GM06990 (cell line): ENCODE measurements around the gene IFRD1.

Experiments used
- DNase-seq: peaks from one replicate; pipeline ENCODE4 v3.0.0-alpha.2; 2011; ENCODE audit not compliant: insufficient read length; ENCODE audit errors: extremely low read depth
- H3K27me3 ChIP-seq: replicated peaks from 2 replicates; pipeline ENCODE4 v1.6.0; 2011; ENCODE audit warnings: low read length; ENCODE audit not compliant: control insufficient read depth, insufficient read depth
- H3K36me3 ChIP-seq: 2 replicates; pipeline ENCODE4 v1.5.1; 2011; ENCODE audit warnings: low read length; ENCODE audit not compliant: control insufficient read depth, insufficient read depth
- H3K4me3 ChIP-seq: replicated peaks from 2 replicates; pipeline ENCODE4 v1.5.1; 2011; ENCODE audit warnings: low read depth, mild to moderate bottlenecking, control low read depth, low read length
- TF ChIP-seq, protein P1 (sequence below): IDR thresholded peaks from 2 replicates; pipeline ENCODE4 v1.5.1; 2011; ENCODE audit warnings: low read length, control low read depth, mild to moderate bottlenecking, inconsistent platforms; ENCODE audit not compliant: insufficient read depth, poor library complexity, severe bottlenecking

The IFRD1 gene

DNA sequence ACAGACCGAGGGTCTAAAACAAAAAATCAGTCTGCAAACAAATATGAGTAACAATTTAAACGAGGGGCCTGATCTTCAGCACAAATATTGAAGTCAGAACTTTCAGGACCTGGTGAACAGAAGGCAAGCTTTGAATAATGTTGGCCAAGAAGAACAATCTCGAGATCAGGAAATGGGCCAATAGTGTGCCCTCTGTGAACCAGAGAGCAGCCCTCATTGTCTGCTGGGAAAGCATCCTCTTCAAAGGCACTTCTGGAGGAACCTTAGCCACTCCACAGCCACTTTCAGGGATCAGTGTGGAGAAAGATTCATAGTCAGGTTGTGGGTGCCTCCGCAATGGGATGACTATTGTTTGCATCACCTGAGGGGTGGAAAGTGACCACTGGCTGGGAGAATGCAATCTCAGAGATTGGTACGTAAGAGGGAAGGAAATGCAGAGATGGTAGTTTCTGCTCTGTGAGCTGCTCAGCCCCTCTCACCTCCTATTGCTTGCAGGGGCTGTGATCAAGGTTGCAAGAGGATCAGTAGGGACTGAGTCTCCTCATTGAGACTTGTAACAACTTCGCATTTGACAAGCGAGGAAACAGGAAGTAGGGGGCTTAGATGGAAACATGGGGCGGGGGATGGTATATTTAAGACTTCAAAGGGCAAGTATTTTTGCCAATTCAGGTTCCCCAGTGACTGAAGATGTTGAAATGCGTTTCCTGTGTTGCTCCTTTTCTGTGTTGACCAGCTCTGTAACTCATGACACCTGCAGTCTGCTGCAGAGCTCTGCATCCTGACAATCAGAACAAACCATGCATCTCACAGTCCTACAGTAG, 28.4 kb upstream of the IFRD1 start:
- TF ChIP-seq, protein P1, sequence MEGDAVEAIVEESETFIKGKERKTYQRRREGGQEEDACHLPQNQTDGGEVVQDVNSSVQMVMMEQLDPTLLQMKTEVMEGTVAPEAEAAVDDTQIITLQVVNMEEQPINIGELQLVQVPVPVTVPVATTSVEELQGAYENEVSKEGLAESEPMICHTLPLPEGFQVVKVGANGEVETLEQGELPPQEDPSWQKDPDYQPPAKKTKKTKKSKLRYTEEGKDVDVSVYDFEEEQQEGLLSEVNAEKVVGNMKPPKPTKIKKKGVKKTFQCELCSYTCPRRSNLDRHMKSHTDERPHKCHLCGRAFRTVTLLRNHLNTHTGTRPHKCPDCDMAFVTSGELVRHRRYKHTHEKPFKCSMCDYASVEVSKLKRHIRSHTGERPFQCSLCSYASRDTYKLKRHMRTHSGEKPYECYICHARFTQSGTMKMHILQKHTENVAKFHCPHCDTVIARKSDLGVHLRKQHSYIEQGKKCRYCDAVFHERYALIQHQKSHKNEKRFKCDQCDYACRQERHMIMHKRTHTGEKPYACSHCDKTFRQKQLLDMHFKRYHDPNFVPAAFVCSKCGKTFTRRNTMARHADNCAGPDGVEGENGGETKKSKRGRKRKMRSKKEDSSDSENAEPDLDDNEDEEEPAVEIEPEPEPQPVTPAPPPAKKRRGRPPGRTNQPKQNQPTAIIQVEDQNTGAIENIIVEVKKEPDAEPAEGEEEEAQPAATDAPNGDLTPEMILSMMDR = no peak
- H3K27me3 ChIP-seq = no peaks in the 10 kb centered on the region
- no peak for DNase-seq
- no peaks in the 10 kb centered on the region for H3K36me3 ChIP-seq
- no peak overlapping the region for H3K4me3 ChIP-seq

DNA sequence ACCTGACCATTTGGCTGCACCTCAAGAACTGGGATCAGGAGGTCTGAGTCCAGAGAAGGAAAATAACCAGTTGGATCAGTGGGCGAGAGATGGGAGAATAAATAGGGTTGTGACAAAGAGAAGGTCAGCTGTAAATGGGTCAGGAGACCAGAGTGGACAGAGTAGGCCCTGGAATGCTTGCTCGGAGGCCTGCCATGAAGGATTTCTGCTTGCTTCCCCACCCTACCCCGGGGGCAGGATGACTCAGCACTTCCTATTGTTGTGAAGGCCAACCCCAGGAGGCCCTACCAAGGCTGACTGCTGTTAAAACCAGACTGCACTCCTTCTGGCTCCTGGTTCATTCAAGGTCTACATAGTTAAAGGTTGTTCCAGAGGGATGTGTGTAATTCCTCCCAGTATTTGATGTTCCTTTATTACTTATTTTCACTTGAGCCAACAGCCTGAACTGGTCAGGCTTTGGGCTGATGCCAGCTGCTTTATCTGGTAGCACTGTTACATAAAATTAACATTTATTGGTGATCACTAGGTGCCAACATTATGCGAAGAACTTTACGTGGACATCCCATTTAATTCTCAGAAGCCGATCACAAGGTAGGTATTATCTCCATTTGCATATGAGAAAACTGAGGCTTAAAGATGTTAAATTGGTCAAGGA, 27.3 kb upstream of the IFRD1 start:
- no peak for DNase-seq
- H3K4me3 ChIP-seq = no peak overlapping the region

DNA sequence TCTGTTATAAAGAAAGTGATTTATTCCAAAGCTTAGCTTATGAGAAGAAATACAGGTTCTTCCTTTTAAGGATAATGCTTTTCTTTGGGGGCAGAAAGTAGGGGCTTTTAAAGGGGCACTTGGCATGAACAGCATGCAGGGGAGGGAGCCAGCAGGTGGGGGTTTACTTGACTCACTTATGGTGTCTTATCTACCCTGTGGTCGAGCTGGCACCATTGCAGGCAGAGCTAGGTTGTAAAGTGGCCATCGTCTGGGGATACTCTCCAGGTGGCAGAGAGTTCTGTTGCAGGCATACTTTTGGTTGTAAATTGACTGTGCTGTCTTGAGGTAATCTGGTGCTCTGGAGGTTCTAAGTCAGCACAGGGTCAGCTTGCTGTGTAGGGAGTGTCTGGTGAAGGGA, 26.3 kb upstream of the IFRD1 start:
- TF ChIP-seq, protein P1 = no peak
- H3K4me3 ChIP-seq = no peak overlapping the region
- DNase-seq = no peak
- H3K27me3 ChIP-seq = no peaks in the 10 kb centered on the region
- H3K36me3 ChIP-seq = no peaks in the 10 kb centered on the region

More for the DNA sequence above, 27.3 kb upstream of the IFRD1 start:
- H3K36me3 ChIP-seq = no peaks in the 10 kb centered on the region
- TF ChIP-seq, protein P1 = no peak
- no peaks in the 10 kb centered on the region for H3K27me3 ChIP-seq

DNA sequence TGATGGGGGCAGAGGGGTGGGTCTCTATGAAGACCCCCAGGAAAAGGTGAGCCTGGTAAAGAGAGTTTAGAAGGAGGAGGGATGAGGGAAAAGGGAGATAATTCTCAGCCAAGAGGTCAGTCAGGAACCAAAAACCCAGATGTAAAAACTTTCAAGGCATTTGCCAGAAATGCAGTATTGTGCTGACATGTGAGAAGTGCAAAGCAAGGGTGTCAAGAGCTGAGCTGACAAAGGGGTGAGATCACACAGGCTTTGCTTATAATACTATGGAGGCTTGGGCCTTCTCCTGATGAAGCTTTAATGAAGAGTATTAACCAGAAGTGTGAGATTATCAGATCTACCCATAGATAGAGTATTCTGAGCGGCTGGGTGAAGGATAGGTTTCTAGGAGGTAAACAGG, 22.3 kb upstream of the IFRD1 start:
- Histone ChIP-seq H3K36me3 (no peaks in the 10 kb centered on the region), H3K27me3 (no peaks in the 10 kb centered on the region), H3K4me3 (no peak overlapping the region)
- no peak for DNase-seq
- TF ChIP-seq, protein P1 = no peak

DNA sequence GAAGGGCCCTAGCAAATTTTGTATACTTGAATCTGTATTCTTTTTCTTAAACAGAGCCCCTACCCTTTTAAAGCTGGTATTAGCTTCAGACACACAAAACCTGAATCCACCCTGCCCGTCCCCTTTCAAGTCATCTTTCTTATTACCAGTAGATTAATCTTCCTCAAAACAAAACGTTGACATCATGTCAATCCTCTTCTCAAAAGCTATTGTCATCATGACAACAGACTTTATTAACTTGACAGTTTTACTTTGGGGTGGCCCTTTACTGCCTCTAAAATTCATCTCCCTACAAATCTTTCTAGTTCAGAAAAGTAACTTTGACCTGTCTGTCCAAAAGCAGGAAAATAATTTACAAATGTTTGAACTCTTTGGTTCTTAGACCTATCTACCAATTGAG, 21.5 kb upstream of the IFRD1 start:
- H3K4me3 ChIP-seq = no peak overlapping the region
- H3K27me3 ChIP-seq = no peaks in the 10 kb centered on the region
- H3K36me3 ChIP-seq = no peaks in the 10 kb centered on the region
- TF ChIP-seq, protein P1 = no peak
- DNase-seq = no peak
